IMR-90 (cell line): ENCODE measurements around the gene STARD13. TPM values are rescaled to one million over a fixed set of nuclear protein-coding genes. Genes with fewer than 3 reads are reported as not detected.

Experiments
- ATAC-seq: fragments of 200-7000 bp; cut with Tn5 transposase; 2 replicates; pipeline ENCODE4 v1.9.1; 2020; ENCODE audit warnings: low read depth, mild to moderate bottlenecking, moderate library complexity
- BruUV-seq: library from RNA; stranded (reverse); fragments of 400-500 nt; replicated peaks from 2 replicates; lab custom pipeline; 2021; lab: Mats Ljungman, UMichigan
- CTCF ChIA-PET: fragments of 300-600 bp; formaldehyde crosslinking; extraction: SDS; loops from one replicate; lab custom pipeline; 2021; ENCODE audit warnings: antibody characterized with exemption; lab: Yijun Ruan, JAX
- POLR2A ChIA-PET: fragments of 300-600 bp; sonication (Branson Sonifier 250); formaldehyde crosslinking; loops from one replicate; lab custom pipeline; 2022; ENCODE audit warnings: antibody characterized with exemption; ENCODE audit not compliant: unreplicated experiment; lab: Charles Lee
- DNase-seq: peaks from one replicate; pipeline ENCODE4 v3.0.0; 2013
- H2AFZ ChIP-seq: replicated peaks from 2 replicates; pipeline ENCODE3; 2013; ENCODE audit warnings: low read length, mild to moderate bottlenecking; ENCODE audit not compliant: poor library complexity
- H2AK5ac ChIP-seq: 2 replicates; pipeline ENCODE4 v1.6.1; 2013; ENCODE audit warnings: low read depth, low read length, inconsistent platforms
- H2AK9ac ChIP-seq: replicated peaks from 2 replicates; pipeline ENCODE3; 2013; ENCODE audit warnings: mild to moderate bottlenecking, low read depth, low read length, moderate library complexity; ENCODE audit not compliant: poor library complexity
- H2BK120ac ChIP-seq: 2 replicates; pipeline ENCODE4 v1.6.1; 2013; ENCODE audit warnings: low read depth, low read length, inconsistent platforms
- H2BK15ac ChIP-seq: 3 replicates; pipeline ENCODE4 v1.6.1; 2013; ENCODE audit warnings: low read depth, low read length, inconsistent platforms
- H2BK20ac ChIP-seq: 2 replicates; pipeline ENCODE4 v1.6.1; 2013; ENCODE audit warnings: low read depth, mild to moderate bottlenecking, inconsistent platforms, low read length, moderate library complexity
- H2BK5ac ChIP-seq: 2 replicates; pipeline ENCODE4 v1.6.1; 2013; ENCODE audit warnings: mild to moderate bottlenecking, low read depth, low read length, inconsistent platforms; ENCODE audit not compliant: poor library complexity, severe bottlenecking
- H3K14ac ChIP-seq: replicated peaks from 2 replicates; pipeline ENCODE4 v1.6.1; 2013; ENCODE audit warnings: low read depth, low read length, inconsistent platforms
- H3K18ac ChIP-seq: 2 replicates; pipeline ENCODE4 v1.6.1; 2013; ENCODE audit warnings: low read depth, low read length, control low read depth
- H3K23ac ChIP-seq: 2 replicates; pipeline ENCODE4 v1.6.1; 2013; ENCODE audit warnings: low read depth, low read length, inconsistent platforms
- H3K27ac ChIP-seq: 2 replicates; pipeline ENCODE4 v1.5.1; 2013; ENCODE audit warnings: mild to moderate bottlenecking, control low read depth, low read length; ENCODE audit not compliant: insufficient read depth
- H3K27me3 ChIP-seq: 2 replicates; pipeline ENCODE4 v1.6.1; 2013; ENCODE audit warnings: low read length; ENCODE audit not compliant: control insufficient read depth, insufficient read depth
- H3K36me3 ChIP-seq: 2 replicates; pipeline ENCODE4 v1.6.1; 2013; ENCODE audit warnings: low read length, mixed read lengths; ENCODE audit not compliant: control insufficient read depth, insufficient read depth
- H3K4ac ChIP-seq: 2 replicates; pipeline ENCODE4 v1.6.1; 2013; ENCODE audit warnings: low read depth, low read length, inconsistent platforms
- H3K4me1 ChIP-seq: 2 replicates; pipeline ENCODE4 v1.6.1; 2013; ENCODE audit warnings: low read length, mixed read lengths; ENCODE audit not compliant: control insufficient read depth, insufficient read depth
- H3K4me2 ChIP-seq: 2 replicates; pipeline ENCODE4 v1.6.1; 2013; ENCODE audit warnings: low read depth, mild to moderate bottlenecking, control low read depth, low read length, moderate library complexity
- H3K4me3 ChIP-seq: 2 replicates; pipeline ENCODE4 v1.5.1; 2013; ENCODE audit warnings: low read depth, mild to moderate bottlenecking, control low read depth, low read length, moderate library complexity; ENCODE audit not compliant: insufficient read depth
- H3K56ac ChIP-seq: 2 replicates; pipeline ENCODE4 v1.6.1; 2013; ENCODE audit warnings: low read length, inconsistent platforms; ENCODE audit not compliant: insufficient read depth; ENCODE audit errors: extremely low read depth
- H3K79me1 ChIP-seq, 2 experiments: 2 replicates each; pipeline ENCODE4 v1.6.1; 2013; ENCODE audit warnings: low read length in 2 of 2, inconsistent platforms in 1 of 2, low read depth in 1 of 2
- H3K9ac ChIP-seq: 2 replicates; pipeline ENCODE4 v1.6.1; 2013; ENCODE audit warnings: low read depth, low read length, control low read depth
- H3K9me1 ChIP-seq: 2 replicates; pipeline ENCODE4 v1.6.1; 2013; ENCODE audit warnings: low read length, inconsistent platforms; ENCODE audit not compliant: insufficient read depth
- H3K9me3 ChIP-seq: 2 replicates; pipeline ENCODE4 v1.6.1; 2013; ENCODE audit warnings: low read length; ENCODE audit not compliant: control insufficient read depth, insufficient read depth
- H4K20me1 ChIP-seq: 2 replicates; pipeline ENCODE4 v1.6.1; 2013; ENCODE audit warnings: low read length, inconsistent platforms; ENCODE audit not compliant: insufficient read depth
- H4K5ac ChIP-seq: 2 replicates; pipeline ENCODE4 v1.6.1; 2013; ENCODE audit warnings: mild to moderate bottlenecking, low read depth, low read length, control low read depth
- H4K8ac ChIP-seq, 2 experiments: 2 replicates each; pipeline ENCODE4 v1.6.1; 2013; ENCODE audit warnings: low read depth in 2 of 2, low read length in 2 of 2, control low read depth in 1 of 2, inconsistent platforms in 1 of 2
- H4K91ac ChIP-seq: 2 replicates; pipeline ENCODE4 v1.6.1; 2013; ENCODE audit warnings: low read depth, low read length, inconsistent platforms; ENCODE audit not compliant: insufficient read depth
- CEBPB ChIP-seq: IDR thresholded peaks from 2 replicates; pipeline ENCODE4 v1.6.1; 2012; ENCODE audit warnings: low read depth, low read length, improper control_type of control experiment
- CHD1 ChIP-seq: IDR thresholded peaks from 2 replicates; pipeline ENCODE4 v1.6.1; 2012; ENCODE audit warnings: low read depth, low read length, improper control_type of control experiment
- FOS ChIP-seq: fragments of 150-350 bp; IDR thresholded peaks from 2 replicates; pipeline ENCODE4 v1.6.1; 2016; ENCODE audit warnings: low read depth, low read length
- MAFK ChIP-seq: IDR thresholded peaks from 2 replicates; pipeline ENCODE4 v1.6.1; 2012; ENCODE audit warnings: low read depth, low read length, improper control_type of control experiment
- MAZ ChIP-seq: IDR thresholded peaks from 2 replicates; pipeline ENCODE4 v1.6.1; 2012; ENCODE audit warnings: low read depth, mild to moderate bottlenecking, low read length, improper control_type of control experiment, moderate library complexity, borderline replicate concordance
- POLR2A ChIP-seq: IDR thresholded peaks from 2 replicates; pipeline ENCODE4 v1.6.1; 2012; ENCODE audit warnings: mild to moderate bottlenecking, low read depth, low read length
- RAD21 ChIP-seq: IDR thresholded peaks from 2 replicates; pipeline ENCODE4 v1.6.1; 2012; ENCODE audit warnings: low read length, improper control_type of control experiment
- RCOR1 ChIP-seq: IDR thresholded peaks from 2 replicates; pipeline ENCODE4 v1.6.1; 2012; ENCODE audit warnings: mild to moderate bottlenecking, low read length, improper control_type of control experiment; ENCODE audit not compliant: insufficient replicate concordance
- RFX5 ChIP-seq: IDR thresholded peaks from 2 replicates; pipeline ENCODE4 v1.8.0; 2012; ENCODE audit warnings: low read depth, mild to moderate bottlenecking, low read length, moderate library complexity
- WGBS, 2 experiments: methylation state at CpG; one replicate each; pipeline versions ENCODE4 v1.1.5 to v1.1.7; 2013; ENCODE audit warnings: missing lambda C conversion rate in 2 of 2; ENCODE audit not compliant: insufficient read length in 1 of 2; ENCODE audit errors: extremely low coverage in 2 of 2; 5-methylcytosine and 5-hydroxymethylcytosine counted together
- dilution Hi-C: fragments of 300-500 bp; cut with HindIII; formaldehyde crosslinking; loops from one replicate; pipeline ENCODE4 v1.14.3; 2018; ENCODE audit warnings: low sequenced_read_pairs; ENCODE audit not compliant: unreplicated experiment
- in situ Hi-C: fragments of 300-500 bp; cut with MboI; formaldehyde crosslinking; loops from 3 replicates; pipeline ENCODE4 v1.14.3; 2019; ENCODE audit warnings: low sequenced_read_pairs, inconsistent platforms, mixed read lengths
- intact Hi-C: fragments of 100-400 bp; cut with micrococcal nuclease; formaldehyde crosslinking; loops from 2 replicates; pipeline ENCODE4 v1.10.0; 2022
- polyA plus RNA-seq, 3 experiments: library from polyadenylated mRNA; depleted of rRNA; stranded (reverse); fragments of >200 nt; gene quantifications; 2 replicates each; pipeline ENCODE4 v1.2.3, GENCODE V29; 2012; ENCODE audit warnings: low replicate concordance in 1 of 3
- total RNA-seq: library from RNA; depleted of rRNA; stranded (reverse); fragments of >200 nt; gene quantifications from 2 replicates; pipeline ENCODE4 v1.2.3, GENCODE V29; 2012

Gene STARD13
- total and polyA plus RNA-seq, 2 of the 4 experiments (the other 2 are of a cell fraction): 23.6 to 46.6 TPM

DNA sequence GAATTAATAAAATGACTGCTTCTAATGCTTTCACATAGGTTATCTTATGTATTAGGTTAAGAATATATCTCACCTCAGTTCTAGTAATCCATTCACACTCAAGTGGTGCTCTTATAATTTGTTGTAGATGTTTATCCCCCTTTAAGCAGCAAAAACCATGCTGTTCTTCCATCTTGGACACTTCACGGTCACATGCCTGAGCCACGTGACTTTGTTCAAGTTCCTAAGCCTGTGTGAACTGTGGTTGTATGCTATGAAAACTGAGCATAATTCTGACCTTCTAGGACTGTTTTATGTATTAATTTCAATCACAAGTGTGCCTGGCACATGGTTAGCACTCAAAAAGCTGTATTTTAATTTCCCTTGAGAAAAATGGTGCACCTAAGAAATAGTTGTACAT, 41.2 kb upstream of the STARD13 start:
- H3K4me3 ChIP-seq: no peak overlapping the region
- H3K4me2 ChIP-seq: no peak overlapping the region
- H3K9me1 ChIP-seq: peaks cover 11% of the 10 kb centered on the region
- H2BK15ac ChIP-seq: peak overlapping the region; percentile 30; the same call in 1 of the 3 replicates
- no peak for DNase-seq
- H4K5ac ChIP-seq: no peak overlapping the region; the same call in 1 of the 2 replicates
- H4K8ac ChIP-seq: peak overlapping the region in 1 of 2 experiments; percentile 64; a peak in 2 of 4 replicates
- peak overlapping the region; percentile 43; the same call in 1 of the 2 replicates for H2BK20ac ChIP-seq
- H3K27ac ChIP-seq: no peak overlapping the region
- dilution Hi-C loops (no loop called here), intact Hi-C loops (loop anchor here (10.0 kb wide), 1 partner anchor 398 kb away; no protein-coding TSS in a partner anchor), in situ Hi-C loops (no loop called here)
- H2AFZ ChIP-seq: no peak overlapping the region
- TF ChIP-seq POLR2A (no peak), MAFK (no peak), FOS (no peak), RFX5 (no peak), RCOR1 (no peak), CHD1 (no peak), CEBPB (no peak), MAZ (no peak), RAD21 (no peak)
- H3K14ac ChIP-seq: 0 out of 2 replicates have a peak overlapping the region, but pooled peaks have one; percentile 65
- no peak overlapping the region for H2AK9ac ChIP-seq
- no peaks in the 10 kb centered on the region for H3K9me3 ChIP-seq
- peak overlapping the region; percentile 59; the same call in 1 of the 2 replicates for H2AK5ac ChIP-seq
- no peaks in the 10 kb centered on the region for H3K27me3 ChIP-seq
- H3K18ac ChIP-seq: peak overlapping the region; percentile 45; the same call in 1 of the 2 replicates
- H4K91ac ChIP-seq: peak overlapping the region; percentile 79
- H3K79me1 ChIP-seq: peaks cover 17 to 46% of the 10 kb centered on the region in 2 experiments
- peaks cover 18% of the 10 kb centered on the region for H3K4me1 ChIP-seq
- H4K20me1 ChIP-seq: no peaks in the 10 kb centered on the region
- CTCF ChIA-PET: no interaction called here
- H3K36me3 ChIP-seq: no peaks in the 10 kb centered on the region
- H3K23ac ChIP-seq: no peak overlapping the region
- no peak for ATAC-seq
- no CpG with 5 or more reads among the region's 2 CpGs for WGBS, 2 experiments
- no TSS peak for BruUV-seq
- no peak overlapping the region for H3K56ac ChIP-seq
- H2BK120ac ChIP-seq: no peak overlapping the region
- peak overlapping the region; percentile 78 for H2BK5ac ChIP-seq
- no peak overlapping the region for H3K9ac ChIP-seq
- no peak overlapping the region for H3K4ac ChIP-seq
- POLR2A ChIA-PET: no interaction called here
